Panc1 (cell line): ENCODE data around the gene ALPL. TPM values are rescaled to one million over a fixed set of nuclear protein-coding genes. Genes with fewer than 3 reads are reported as not detected.
A peak's percentile ranks its signal among the peaks of the same experiment; 100 is the strongest.

ENCODE experiments used
- ATAC-seq: fragments of 200-7000 bp; cut with Tn5 transposase; 2 replicates; pipeline ENCODE4 v1.9.1; 2020; ENCODE audit warnings: mild to moderate bottlenecking, moderate library complexity
- BruUV-seq: library from RNA; stranded (reverse); fragments of 400-500 nt; replicated peaks from 2 replicates; lab custom pipeline; 2021; lab: Mats Ljungman, UMichigan
- CTCF ChIA-PET: fragments of 300-600 bp; sonication (Branson Sonifier 250); formaldehyde crosslinking; loops from one replicate; lab custom pipeline; 2022; ENCODE audit warnings: antibody characterized with exemption; lab: Charles Lee
- POLR2A ChIA-PET: fragments of 300-600 bp; sonication (Branson Sonifier 250); formaldehyde crosslinking; loops from one replicate; lab custom pipeline; 2022; ENCODE audit warnings: antibody characterized with exemption; lab: Charles Lee
- DNase-seq: peaks from one replicate; pipeline ENCODE4 v3.0.0-alpha.2; 2010; ENCODE audit warnings: low read depth, low spot score
- H3K27ac ChIP-seq: 2 replicates; pipeline ENCODE4 v1.5.1; 2011; ENCODE audit warnings: mild to moderate bottlenecking, low read length, inconsistent platforms
- H3K27me3 ChIP-seq: fragments of 200-500 bp; sonication (Bioruptor generic); 2 replicates; pipeline ENCODE4 v1.6.0; 2014; ENCODE audit warnings: low read length, inconsistent platforms; ENCODE audit not compliant: control insufficient read depth, insufficient read depth
- H3K36me3 ChIP-seq: fragments of 200-500 bp; sonication (Bioruptor generic); 2 replicates; pipeline ENCODE4 v1.5.1; 2014; ENCODE audit warnings: inconsistent platforms, mild to moderate bottlenecking, low read length, moderate library complexity; ENCODE audit not compliant: control insufficient read depth, insufficient read depth
- H3K4me1 ChIP-seq: 2 replicates; pipeline ENCODE4 v1.5.1; 2011; ENCODE audit warnings: inconsistent platforms, mild to moderate bottlenecking, low read length, moderate library complexity; ENCODE audit not compliant: control insufficient read depth, insufficient read depth
- H3K4me3 ChIP-seq, 2 experiments: 2 replicates each; pipeline ENCODE4 v1.5.1; 2011 to 2012; ENCODE audit warnings: low read depth in 2 of 2, low read length in 2 of 2, mild to moderate bottlenecking in 2 of 2, inconsistent platforms in 1 of 2, moderate library complexity in 1 of 2
- H3K9me3 ChIP-seq: fragments of 200-500 bp; sonication (Bioruptor generic); 2 replicates; pipeline ENCODE4 v1.5.1; 2014; ENCODE audit warnings: low read depth, mild to moderate bottlenecking, inconsistent platforms, low read length, moderate library complexity; ENCODE audit not compliant: control insufficient read depth, insufficient read depth
- POLR2AphosphoS5 ChIP-seq: IDR thresholded peaks from 2 replicates; pipeline ENCODE4 v1.6.1; 2012; ENCODE audit warnings: mild to moderate bottlenecking, low read depth, low read length, moderate library complexity
- SIN3A ChIP-seq: IDR thresholded peaks from 2 replicates; pipeline ENCODE4 v1.6.1; 2012; ENCODE audit warnings: low read depth, mild to moderate bottlenecking, low read length, moderate library complexity, borderline replicate concordance; ENCODE audit not compliant: insufficient read depth
- TCF7L2 ChIP-seq: IDR thresholded peaks from 2 replicates; pipeline ENCODE4 v1.6.1; 2011; ENCODE audit warnings: mild to moderate bottlenecking, low read depth, low read length, inconsistent platforms
- in situ Hi-C: cut with HindIII; loops from 2 replicates; pipeline ENCODE4 v1.10.0; 2016; ENCODE audit warnings: low sequenced_read_pairs, low pct_unique_long_range_greater_than_20kb
- intact Hi-C: fragments of 100-400 bp; cut with micrococcal nuclease; formaldehyde crosslinking; loops from one replicate; pipeline ENCODE4 v1.10.0; 2022; ENCODE audit not compliant: unreplicated experiment
- total RNA-seq: library from RNA; stranded (reverse); gene quantifications from one replicate; pipeline ENCODE4 v1.2.1, GENCODE V29; 2021; ENCODE audit not compliant: unreplicated experiment
- TF ChIP-seq, protein P1 (sequence below), 2 experiments: IDR thresholded peaks; 2 replicates each; pipeline ENCODE4 v1.6.1; 2011 to 2012; ENCODE audit warnings: low read depth in 2 of 2, control low read depth in 1 of 2, low read length in 1 of 2, mild to moderate bottlenecking in 1 of 2, moderate library complexity in 1 of 2; ENCODE audit not compliant: insufficient read depth in 1 of 2
- TF ChIP-seq, protein P2 (sequence below): fragments of 450-650 bp; IDR thresholded peaks from 2 replicates; pipeline ENCODE4 v1.5.1; 2017; ENCODE audit warnings: mild to moderate bottlenecking

Gene ALPL
- total RNA-seq, 1 experiment from 2014 or later = 0.82 TPM

DNA sequence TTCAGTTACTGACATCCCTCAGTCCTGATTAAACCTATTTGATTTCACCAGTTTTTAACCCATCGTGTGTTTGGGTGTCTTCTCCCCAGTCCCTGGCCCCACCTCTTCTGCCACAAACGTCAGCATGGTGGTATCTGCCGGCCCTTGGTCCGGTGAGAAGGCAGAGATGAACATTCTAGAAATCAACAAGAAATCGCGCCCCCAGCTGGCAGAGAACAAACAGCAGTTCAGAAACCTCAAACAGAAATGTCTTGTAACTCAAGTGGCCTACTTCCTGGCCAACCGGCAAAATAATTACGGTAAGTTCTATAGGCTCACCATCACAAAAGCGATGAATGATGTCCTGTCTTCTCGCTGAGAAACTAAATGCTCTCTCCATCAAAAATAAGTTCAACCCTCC is 40.6 kb upstream of the ALPL start:
- in situ Hi-C loops (no loop called here), intact Hi-C loops (no loop called here)
- POLR2A ChIA-PET = no interaction called here
- Histone ChIP-seq H3K36me3 (no peaks in the 10 kb centered on the region; the same call in 1 of the 2 replicates), H3K4me1 (no peaks in the 10 kb centered on the region), H3K4me3 (no peak overlapping the region), H3K27me3 (no peaks in the 10 kb centered on the region), H3K9me3 (no peaks in the 10 kb centered on the region), H3K27ac (no peak overlapping the region)
- BruUV-seq = no TSS peak
- ATAC-seq (no peak), DNase-seq (no peak)
- TF ChIP-seq, protein P1, sequence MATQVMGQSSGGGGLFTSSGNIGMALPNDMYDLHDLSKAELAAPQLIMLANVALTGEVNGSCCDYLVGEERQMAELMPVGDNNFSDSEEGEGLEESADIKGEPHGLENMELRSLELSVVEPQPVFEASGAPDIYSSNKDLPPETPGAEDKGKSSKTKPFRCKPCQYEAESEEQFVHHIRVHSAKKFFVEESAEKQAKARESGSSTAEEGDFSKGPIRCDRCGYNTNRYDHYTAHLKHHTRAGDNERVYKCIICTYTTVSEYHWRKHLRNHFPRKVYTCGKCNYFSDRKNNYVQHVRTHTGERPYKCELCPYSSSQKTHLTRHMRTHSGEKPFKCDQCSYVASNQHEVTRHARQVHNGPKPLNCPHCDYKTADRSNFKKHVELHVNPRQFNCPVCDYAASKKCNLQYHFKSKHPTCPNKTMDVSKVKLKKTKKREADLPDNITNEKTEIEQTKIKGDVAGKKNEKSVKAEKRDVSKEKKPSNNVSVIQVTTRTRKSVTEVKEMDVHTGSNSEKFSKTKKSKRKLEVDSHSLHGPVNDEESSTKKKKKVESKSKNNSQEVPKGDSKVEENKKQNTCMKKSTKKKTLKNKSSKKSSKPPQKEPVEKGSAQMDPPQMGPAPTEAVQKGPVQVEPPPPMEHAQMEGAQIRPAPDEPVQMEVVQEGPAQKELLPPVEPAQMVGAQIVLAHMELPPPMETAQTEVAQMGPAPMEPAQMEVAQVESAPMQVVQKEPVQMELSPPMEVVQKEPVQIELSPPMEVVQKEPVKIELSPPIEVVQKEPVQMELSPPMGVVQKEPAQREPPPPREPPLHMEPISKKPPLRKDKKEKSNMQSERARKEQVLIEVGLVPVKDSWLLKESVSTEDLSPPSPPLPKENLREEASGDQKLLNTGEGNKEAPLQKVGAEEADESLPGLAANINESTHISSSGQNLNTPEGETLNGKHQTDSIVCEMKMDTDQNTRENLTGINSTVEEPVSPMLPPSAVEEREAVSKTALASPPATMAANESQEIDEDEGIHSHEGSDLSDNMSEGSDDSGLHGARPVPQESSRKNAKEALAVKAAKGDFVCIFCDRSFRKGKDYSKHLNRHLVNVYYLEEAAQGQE (IDR thresholded peaks at IDR 0.05; ENCODE audit: insufficient read depth in 1 of 2, low read depth in 2 of 2, low read length in 1 of 2) = no peak
- TF ChIP-seq SIN3A = no peak
- no peak for TF ChIP-seq TCF7L2
- no peak for TF ChIP-seq POLR2AphosphoS5
- TF ChIP-seq, protein P2, sequence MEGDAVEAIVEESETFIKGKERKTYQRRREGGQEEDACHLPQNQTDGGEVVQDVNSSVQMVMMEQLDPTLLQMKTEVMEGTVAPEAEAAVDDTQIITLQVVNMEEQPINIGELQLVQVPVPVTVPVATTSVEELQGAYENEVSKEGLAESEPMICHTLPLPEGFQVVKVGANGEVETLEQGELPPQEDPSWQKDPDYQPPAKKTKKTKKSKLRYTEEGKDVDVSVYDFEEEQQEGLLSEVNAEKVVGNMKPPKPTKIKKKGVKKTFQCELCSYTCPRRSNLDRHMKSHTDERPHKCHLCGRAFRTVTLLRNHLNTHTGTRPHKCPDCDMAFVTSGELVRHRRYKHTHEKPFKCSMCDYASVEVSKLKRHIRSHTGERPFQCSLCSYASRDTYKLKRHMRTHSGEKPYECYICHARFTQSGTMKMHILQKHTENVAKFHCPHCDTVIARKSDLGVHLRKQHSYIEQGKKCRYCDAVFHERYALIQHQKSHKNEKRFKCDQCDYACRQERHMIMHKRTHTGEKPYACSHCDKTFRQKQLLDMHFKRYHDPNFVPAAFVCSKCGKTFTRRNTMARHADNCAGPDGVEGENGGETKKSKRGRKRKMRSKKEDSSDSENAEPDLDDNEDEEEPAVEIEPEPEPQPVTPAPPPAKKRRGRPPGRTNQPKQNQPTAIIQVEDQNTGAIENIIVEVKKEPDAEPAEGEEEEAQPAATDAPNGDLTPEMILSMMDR = peak; percentile 58
- CTCF ChIA-PET = interaction anchor here (0.6 kb wide), 1 partner anchor 36 kb away, joined by 5 read pairs; no protein-coding TSS in a partner anchor

DNA sequence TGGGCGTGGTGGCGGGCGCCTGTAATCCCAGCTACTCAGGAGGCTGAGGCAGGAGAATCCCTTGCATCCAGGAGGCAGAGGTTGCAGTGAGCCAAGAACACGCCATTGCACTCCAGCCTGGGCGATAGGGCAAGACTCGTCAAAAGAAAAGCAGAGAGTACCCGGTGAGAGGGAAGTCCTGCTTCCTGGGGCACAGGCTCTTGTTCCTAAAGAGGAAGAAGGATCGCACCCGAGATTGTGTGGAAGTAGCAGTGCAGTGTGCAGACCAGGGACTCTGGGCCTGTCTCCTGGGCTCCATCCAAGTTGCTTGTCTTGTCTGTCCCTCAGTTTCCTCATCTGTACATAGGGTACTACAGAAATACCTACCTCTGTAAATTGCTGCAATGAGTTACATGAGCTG is 39.6 kb upstream of the ALPL start:
- POLR2A ChIA-PET = no interaction called here
- no TSS peak for BruUV-seq
- Histone ChIP-seq H3K4me3 (no peak overlapping the region), H3K9me3 (no peaks in the 10 kb centered on the region), H3K27ac (no peak overlapping the region), H3K4me1 (no peaks in the 10 kb centered on the region), H3K36me3 (no peaks in the 10 kb centered on the region; the same call in 1 of the 2 replicates), H3K27me3 (no peaks in the 10 kb centered on the region)
- DNase-seq (no peak), ATAC-seq (no peak)
- intact Hi-C loops (no loop called here), in situ Hi-C loops (no loop called here)
- CTCF ChIA-PET = no interaction called here
- TF ChIP-seq TCF7L2 = no peak
- TF ChIP-seq SIN3A = no peak
- TF ChIP-seq, protein P2 = no peak
- TF ChIP-seq POLR2AphosphoS5 = no peak
- TF ChIP-seq, protein P1 (IDR thresholded peaks at IDR 0.05; ENCODE audit: insufficient read depth in 1 of 2, low read depth in 2 of 2, low read length in 1 of 2) = no peak
